OCI-LY3 (cell line): ENCODE results near the gene SH3TC2.

Source experiments
- EZH2phosphoT487 ChIP-seq: fragments of 200-600 bp; shearing (Covaris generic); IDR thresholded peaks from 2 replicates; pipeline ENCODE4 v1.6.1; 2018; ENCODE audit warnings: antibody characterized with exemption, mixed run types, low read depth
- TF ChIP-seq, protein P1 (sequence below): fragments of 200-600, 300-600 bp; sonication (generic); IDR thresholded peaks from 2 replicates; pipeline ENCODE4 v1.5.1; 2014; ENCODE audit warnings: antibody characterized with exemption, low read length, low read depth

DNA sequence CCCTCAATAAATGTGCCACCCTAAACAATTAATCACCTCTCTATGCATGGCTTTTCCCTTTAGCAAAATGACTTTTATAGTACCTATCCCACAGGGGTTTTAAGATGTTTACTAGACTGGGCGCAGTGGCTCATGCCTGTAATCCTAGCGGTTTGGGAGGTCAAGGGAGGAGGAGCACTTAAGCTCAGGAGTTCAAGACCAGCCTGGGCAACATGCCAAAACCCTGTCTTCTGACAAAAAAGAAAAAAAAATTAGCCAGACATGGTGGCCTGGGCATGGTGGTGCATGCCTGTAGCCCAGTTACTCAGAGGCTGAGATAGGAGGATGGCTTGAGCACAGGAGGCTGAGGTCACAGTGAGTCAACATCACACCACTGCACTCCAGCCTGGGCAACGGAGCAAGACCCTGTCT lies 13.5 kb downstream of the SH3TC2 start:
- TF ChIP-seq, protein P1, sequence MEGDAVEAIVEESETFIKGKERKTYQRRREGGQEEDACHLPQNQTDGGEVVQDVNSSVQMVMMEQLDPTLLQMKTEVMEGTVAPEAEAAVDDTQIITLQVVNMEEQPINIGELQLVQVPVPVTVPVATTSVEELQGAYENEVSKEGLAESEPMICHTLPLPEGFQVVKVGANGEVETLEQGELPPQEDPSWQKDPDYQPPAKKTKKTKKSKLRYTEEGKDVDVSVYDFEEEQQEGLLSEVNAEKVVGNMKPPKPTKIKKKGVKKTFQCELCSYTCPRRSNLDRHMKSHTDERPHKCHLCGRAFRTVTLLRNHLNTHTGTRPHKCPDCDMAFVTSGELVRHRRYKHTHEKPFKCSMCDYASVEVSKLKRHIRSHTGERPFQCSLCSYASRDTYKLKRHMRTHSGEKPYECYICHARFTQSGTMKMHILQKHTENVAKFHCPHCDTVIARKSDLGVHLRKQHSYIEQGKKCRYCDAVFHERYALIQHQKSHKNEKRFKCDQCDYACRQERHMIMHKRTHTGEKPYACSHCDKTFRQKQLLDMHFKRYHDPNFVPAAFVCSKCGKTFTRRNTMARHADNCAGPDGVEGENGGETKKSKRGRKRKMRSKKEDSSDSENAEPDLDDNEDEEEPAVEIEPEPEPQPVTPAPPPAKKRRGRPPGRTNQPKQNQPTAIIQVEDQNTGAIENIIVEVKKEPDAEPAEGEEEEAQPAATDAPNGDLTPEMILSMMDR = no peak
- no peak for TF ChIP-seq EZH2phosphoT487
